Retinal pigment epithelial cell (primary cell): Measurements from ENCODE around the gene IGSF8.
"Not testable (repeated sequence)": the region's sequence is repeated elsewhere in the genome, so short reads cannot be mapped to it uniquely, and the experiment has no call there.

Source experiments
- DNase-seq: peaks from one replicate; pipeline ENCODE4 v3.0.0-alpha.2; 2010; ENCODE audit warnings: low read depth
- H3K4me3 ChIP-seq: 2 replicates; pipeline ENCODE4 v1.5.1; 2011; ENCODE audit warnings: mild to moderate bottlenecking, low read length, control low read depth, moderate library complexity
- CTCF ChIP-seq: conservative IDR thresholded peaks from 2 replicates; pipeline ENCODE4 v1.5.1; 2011; ENCODE audit warnings: low read depth, low read length, control low read depth, inconsistent platforms

The IGSF8 gene

GRCh38 chr1:160127381-160127780, 29.0 kb upstream of the IGSF8 start:
- no peak overlapping the region for H3K4me3 ChIP-seq
- DNase-seq, result no peak
- TF ChIP-seq CTCF, result no peak

- not testable (repeated sequence) for DNase-seq, H3K4me3 ChIP-seq
Measured at GRCh38 chr1:160126342-160126741, 27.9 kb upstream of the IGSF8 start.

GRCh38 chr1:160125746-160126145, 27.3 kb upstream of the IGSF8 start:
- no peak for DNase-seq
- no peak overlapping the region for H3K4me3 ChIP-seq
- no peak for TF ChIP-seq CTCF

GRCh38 chr1:160124705-160125478, 26.5 kb upstream of the IGSF8 start:
- H3K4me3 ChIP-seq, result no peak overlapping the region
- TF ChIP-seq CTCF, result peak; percentile 31
- DNase-seq, result no peak

GRCh38 chr1:160123726-160124125, 25.3 kb upstream of the IGSF8 start:
- H3K4me3 ChIP-seq, result no peak overlapping the region
- TF ChIP-seq CTCF, result no peak
- DNase-seq, result no peak

- no peak for DNase-seq
- no peak for TF ChIP-seq CTCF
- no peak overlapping the region for H3K4me3 ChIP-seq
Measured at GRCh38 chr1:160122978-160123495, 24.6 kb upstream of the IGSF8 start.

GRCh38 chr1:160121388-160121787, 23.0 kb upstream of the IGSF8 start:
- H3K4me3 ChIP-seq, result no peak overlapping the region
- TF ChIP-seq CTCF, result no peak
- DNase-seq, result no peak
